SKM-1 treated with dmso at 0.1 percent for 144 hours (cell line): ENCODE data around the gene G6PC2.
"Not testable (repeated sequence)": the region's sequence is repeated elsewhere in the genome, so short reads cannot be mapped to it uniquely, and the experiment has no call there.

Source experiments
- DNase-seq: peaks from one replicate; lab custom pipeline; 2025; ENCODE audit not compliant: unreplicated experiment; lab: John Stamatoyannopoulos, UW

Gene G6PC2

DNA sequence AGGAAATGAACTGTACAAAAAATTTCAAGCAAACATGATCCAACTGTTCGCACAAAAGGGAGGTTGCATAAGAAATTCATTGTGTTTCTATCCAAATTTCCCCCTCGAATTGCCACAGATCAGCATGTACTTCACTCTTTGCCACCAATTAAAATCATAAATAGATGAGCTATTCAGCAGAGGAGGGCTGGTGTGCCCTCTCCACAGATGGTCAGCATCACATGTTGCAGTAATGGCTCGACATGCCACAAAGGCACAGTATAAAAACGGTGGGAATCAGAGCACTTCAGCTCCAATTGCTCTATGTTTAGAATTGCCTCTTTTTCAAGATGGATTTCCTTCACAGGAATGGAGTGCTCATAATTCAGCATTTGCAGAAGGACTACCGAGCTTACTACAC is at the start of gene G6PC2:
Gene G6PC2, plus strand, starts transcription at position 289 of the 400 bp plus-strand sequence. Its CDS starts 41 bp downstream, at position 330.
- DNase-seq: no peak

DNA sequence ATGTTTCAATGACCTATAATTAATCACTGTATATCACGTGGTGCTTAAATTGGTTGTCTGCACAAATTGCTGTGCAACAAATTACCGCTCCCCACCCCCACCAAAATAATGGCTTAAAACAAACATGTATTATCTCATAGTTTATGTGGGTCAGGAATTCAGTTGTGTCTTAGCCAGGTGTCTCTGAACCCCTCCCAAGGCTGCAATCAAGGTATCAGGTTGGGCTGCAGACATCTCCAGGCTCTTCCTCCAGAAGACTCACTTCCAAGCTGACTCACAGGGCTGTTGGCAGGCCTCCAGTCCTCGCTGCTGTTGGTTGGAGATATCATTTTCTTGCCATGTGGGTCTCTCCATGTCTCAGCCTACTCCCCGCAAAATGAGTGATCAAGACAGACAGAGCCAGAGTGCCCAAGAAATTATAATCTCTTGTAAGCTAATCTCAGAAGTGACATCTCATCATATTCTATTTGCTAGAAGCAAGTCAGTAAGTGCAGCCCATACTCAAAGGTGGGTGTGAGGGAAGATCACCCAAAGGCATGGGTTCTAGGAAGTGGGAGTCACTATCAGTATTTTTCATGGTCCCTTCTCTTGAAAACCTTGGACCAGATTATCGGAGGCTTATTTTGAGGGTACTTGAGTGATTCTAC is 49.3 kb upstream of the G6PC2 start:
- DNase-seq: no peak

DNA sequence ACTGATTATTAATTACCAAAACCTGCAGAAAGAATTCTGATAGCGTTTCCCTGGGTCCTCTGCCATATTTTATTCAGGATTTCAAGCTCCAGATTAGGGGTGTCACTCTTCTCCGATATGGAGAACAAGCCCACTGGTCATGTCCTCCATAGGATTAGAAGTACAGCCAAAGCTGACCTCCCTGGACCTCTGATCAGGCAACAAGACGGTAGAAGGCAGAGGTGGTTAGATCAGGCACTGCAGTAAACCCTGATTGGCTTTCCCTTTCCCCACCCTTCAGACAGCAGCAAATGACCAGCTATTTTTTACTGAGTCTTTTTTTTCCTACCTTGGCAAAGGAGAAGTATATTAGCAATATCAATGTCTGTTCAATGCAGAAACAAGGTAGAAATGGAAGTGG is 48.6 kb upstream of the G6PC2 start:
- no peak for DNase-seq

DNA sequence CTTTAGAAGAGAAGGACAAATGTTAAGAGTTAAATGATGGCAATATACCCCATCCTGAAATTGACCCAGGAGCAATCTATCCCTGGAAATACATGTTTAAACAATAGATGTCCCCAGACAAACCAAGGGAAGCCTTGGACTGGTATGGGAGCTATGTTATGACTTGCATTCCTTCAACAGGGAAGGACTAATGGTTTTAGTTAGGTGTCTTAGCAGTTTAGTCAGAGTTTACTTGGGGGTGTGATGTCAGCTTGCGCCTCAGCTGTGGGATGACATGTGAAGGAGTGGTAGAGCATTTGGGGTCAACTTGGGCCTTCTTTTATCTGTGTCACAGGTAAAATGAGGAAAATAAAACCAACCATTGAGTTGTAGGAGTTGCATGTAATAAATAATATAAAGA is 47.6 kb upstream of the G6PC2 start:
- no peak for DNase-seq

- DNase-seq: no peak
Observed at GRCh38 chr2:168854651-168855050, 46.4 kb upstream of the G6PC2 start.

GRCh38 chr2:168855601-168856000 is 45.5 kb upstream of the G6PC2 start:
- no peak for DNase-seq

- no peak for DNase-seq
Observed at GRCh38 chr2:168858146-168858545, 42.9 kb upstream of the G6PC2 start.

DNA sequence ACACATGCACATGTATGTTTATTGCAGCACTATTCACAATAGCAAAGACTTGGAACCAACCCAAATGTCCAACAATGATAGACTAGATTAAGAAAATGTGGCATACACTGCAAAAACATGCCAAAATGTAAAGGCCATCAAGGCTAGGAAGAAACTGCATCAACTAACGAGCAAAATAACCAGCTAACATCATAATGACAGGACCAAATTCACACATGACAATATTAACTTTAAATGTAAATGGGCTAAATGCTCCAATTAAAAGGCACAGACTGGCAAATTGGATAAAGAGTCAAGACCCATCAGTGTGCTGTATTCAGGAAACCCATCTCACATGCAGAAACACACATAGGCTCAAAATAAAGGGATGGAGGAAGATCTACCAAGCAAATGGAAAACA is 33.9 kb upstream of the G6PC2 start:
- DNase-seq: not testable (repeated sequence)

- DNase-seq: not testable (repeated sequence)
Observed at GRCh38 chr2:168870369-168870768, 30.7 kb upstream of the G6PC2 start.

GRCh38 chr2:168870824-168871223 is 30.3 kb upstream of the G6PC2 start:
- not testable (repeated sequence) for DNase-seq

DNA sequence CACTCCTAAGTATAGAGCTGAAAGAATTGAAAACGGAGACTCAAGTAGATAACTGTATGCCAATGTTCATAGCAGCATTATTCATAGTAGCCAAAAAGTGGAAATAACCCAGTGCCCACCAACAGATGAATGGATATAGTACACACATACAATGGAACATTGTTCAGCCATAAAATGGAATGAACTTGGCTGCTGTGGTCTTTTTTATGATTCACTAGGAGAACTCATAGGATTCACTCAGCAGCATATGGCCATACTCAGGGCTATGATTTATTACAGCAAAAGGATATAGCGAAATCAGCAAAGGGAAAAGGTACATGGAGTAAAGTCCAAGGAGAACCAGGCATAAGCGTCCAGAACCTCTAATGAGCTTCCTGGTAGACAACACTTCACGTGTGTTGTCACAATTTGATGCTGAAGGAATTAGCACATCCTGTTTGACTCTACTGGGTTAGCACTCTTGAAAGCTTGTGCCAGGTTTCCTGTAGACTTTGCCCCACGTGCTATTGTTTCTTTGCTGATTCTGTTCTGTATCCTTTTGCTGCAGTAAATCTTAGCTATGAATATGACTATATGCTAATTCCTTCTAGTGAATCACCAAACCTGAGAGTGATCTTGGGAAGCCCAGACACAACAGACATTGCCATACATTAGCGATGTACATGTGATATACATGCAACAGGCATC is 26.6 kb upstream of the G6PC2 start:
- no peak for DNase-seq

- DNase-seq: not testable (repeated sequence)
Observed at GRCh38 chr2:168882163-168882562, 18.9 kb upstream of the G6PC2 start.

DNA sequence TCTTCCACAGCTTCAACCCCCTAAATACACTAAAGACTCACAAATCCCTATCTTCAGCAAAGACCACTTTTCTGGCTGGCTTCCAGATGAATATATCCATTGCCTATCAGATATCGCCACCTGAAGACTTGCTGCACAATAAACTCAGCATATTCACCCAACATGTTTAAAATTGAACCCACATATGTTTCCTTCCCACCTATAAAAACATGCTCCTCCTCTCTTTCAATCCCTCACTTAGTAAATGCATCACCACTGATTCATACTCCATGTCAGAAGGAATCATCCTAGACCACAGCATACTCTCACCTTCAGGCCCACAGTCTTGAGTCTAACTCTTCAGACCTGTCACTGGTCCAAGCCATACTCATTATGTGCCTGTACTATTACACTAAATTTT is 16.1 kb upstream of the G6PC2 start:
- DNase-seq: no peak

GRCh38 chr2:168889635-168890005 is 11.5 kb upstream of the G6PC2 start:
- DNase-seq: no peak

DNA sequence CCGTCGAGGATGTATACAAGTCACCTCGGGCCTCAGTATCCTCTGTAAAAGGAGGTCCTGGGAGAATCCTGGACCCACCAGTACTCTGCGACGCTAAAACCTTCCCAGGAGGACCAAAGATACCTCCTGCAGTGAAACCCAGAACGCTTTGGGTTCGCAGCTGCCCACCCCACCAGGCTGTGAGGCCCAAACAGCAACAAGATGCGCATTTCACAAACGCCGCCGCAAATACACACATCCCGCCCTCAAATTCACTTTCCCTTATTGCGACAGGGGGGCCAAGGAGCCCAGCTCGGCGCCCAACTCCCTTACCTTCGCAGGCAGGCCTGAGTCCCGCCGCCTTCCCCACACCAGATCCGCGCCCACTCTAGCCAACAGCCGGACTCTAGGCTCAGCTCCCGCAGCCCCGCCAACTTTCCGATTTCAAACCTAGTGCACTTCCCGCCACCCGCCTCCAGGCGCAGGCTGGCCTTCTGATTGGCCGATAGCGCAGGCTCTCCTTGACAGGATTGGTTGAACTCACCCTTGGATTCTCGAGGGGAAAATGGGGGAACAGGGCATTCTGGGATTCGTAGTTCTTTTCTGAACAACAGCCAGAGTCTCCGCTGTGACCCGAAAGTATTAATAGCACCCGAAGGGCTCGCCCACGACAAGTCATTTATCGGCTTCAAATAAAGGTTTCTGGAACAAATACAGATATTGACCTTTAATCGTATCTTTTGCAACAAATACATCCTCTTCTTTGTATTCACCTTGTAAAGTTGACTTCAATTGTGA is 10.9 kb upstream of the G6PC2 start, which contains the start of gene SPC25:
Gene SPC25, minus strand, starts transcription at position 425 of the 777 bp plus-strand sequence. CDS start 911 bp downstream, outside the sequence.
- peak; percentile 96 for DNase-seq

DNA sequence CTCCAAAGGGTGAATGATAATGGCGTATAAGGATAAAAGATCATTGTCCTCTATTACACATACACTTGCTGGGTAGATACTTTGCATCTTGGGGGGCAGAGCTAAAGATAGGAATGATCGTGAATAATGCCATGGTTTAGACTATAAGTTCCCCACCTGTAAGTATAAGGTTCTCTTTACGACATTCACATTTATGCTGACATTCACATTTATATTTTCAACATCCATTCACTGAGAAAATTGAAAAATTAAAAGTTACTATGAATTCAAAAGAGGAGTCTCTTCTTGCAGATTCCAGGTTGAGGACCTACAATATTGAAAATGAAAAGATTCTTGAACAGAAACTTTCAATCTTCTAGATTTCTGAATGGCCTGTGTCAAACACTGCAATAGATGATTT is 8.8 kb upstream of the G6PC2 start:
- DNase-seq: no peak

DNA sequence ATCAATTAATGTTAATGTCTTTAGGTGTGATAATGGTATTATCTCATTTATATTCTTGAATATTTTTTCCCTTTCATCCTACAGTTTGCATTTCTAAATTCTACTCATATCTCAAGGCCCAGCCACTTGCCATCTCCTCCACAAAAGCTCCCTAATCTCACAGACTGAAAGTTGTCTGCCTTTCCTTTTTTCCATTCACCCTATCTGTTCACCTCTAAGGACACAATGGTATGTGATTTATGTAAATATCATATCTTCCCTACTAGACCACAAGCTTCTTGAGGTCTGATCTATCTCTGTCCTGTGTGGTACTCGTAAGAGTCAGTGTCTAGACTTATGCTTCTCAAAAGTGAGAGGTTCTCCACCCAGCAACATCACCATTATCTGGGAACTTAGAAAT is 7.0 kb upstream of the G6PC2 start:
- no peak for DNase-seq

- no peak for DNase-seq
Observed at GRCh38 chr2:168894720-168895119, 6.4 kb upstream of the G6PC2 start.

- DNase-seq: no peak
Observed at GRCh38 chr2:168895771-168896170, 5.3 kb upstream of the G6PC2 start.

- DNase-seq: peak; percentile 78
Observed at GRCh38 chr2:168896783-168897182, 4.3 kb upstream of the G6PC2 start.

DNA sequence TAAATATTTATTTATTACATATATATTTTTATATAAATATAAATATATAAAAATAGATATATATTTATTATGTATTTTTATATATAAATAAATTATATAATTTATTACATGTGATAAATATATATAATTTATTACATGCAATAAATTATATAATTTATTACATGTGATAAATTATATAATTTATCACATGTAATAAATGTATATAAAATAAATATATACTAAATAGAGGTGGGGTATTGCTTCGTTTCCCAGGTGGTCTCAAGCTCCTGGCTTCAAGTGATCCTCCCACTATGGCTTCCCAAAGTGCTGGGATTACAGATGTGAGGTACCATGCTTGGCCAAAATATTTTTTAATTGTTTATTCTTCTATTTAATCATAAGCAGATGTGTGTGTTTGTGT is 3.6 kb upstream of the G6PC2 start:
- DNase-seq: no peak

- no peak for DNase-seq
Observed at GRCh38 chr2:168903888-168904287, 2.8 kb downstream of the G6PC2 start.
